HEK293T (cell line): ENCODE measurements around the gene NINL.

Experiments used
- BHLHE40 ChIP-seq: fragments of 450-650 bp; IDR thresholded peaks from 2 replicates; pipeline ENCODE4 v1.6.1; 2016; ENCODE audit warnings: mild to moderate bottlenecking, moderate library complexity, borderline replicate concordance
- ELF4 ChIP-seq: fragments of 450-650 bp; IDR thresholded peaks from 2 replicates; pipeline ENCODE4 v1.6.1; 2017; ENCODE audit warnings: antibody characterized with exemption
- FOXA1 ChIP-seq: fragments of 450-650 bp; IDR thresholded peaks from 2 replicates; pipeline ENCODE4 v1.6.1; 2016; ENCODE audit warnings: mild to moderate bottlenecking
- L3MBTL2 ChIP-seq: fragments of 450-650 bp; conservative IDR thresholded peaks from 2 replicates; pipeline ENCODE4 v1.6.1; 2016; ENCODE audit warnings: mild to moderate bottlenecking
- PKNOX1 ChIP-seq: fragments of 450-650 bp; IDR thresholded peaks from 2 replicates; pipeline ENCODE4 v1.6.1; 2016
- SUZ12 ChIP-seq: fragments of 450-650 bp; IDR thresholded peaks from 2 replicates; pipeline ENCODE4 v1.6.1; 2016; ENCODE audit warnings: mild to moderate bottlenecking
- TARDBP ChIP-seq: fragments of 450-650 bp; IDR thresholded peaks from 2 replicates; pipeline ENCODE4 v1.6.1; 2016
- ZNF384 ChIP-seq: fragments of 450-650 bp; IDR thresholded peaks from 2 replicates; pipeline ENCODE4 v1.6.1; 2016

- no peak for TF ChIP-seq ELF4
- no peak for TF ChIP-seq FOXA1
- TF ChIP-seq SUZ12, result no peak
- no peak for TF ChIP-seq BHLHE40
- no peak for TF ChIP-seq TARDBP
- no peak for TF ChIP-seq L3MBTL2
- no peak for TF ChIP-seq ZNF384
- no peak for TF ChIP-seq PKNOX1
Measured at GRCh38 chr20:25552977-25553376, 32.4 kb downstream of the NINL start.
